ENCODE results near the gene ALOX15B. TPM values are rescaled to one million over a fixed set of nuclear protein-coding genes. Genes with fewer than 3 reads are reported as not detected.

ALOX15B gene
- total and polyA plus RNA-seq, 3 experiments from 2014 or later: not detected

DNA sequence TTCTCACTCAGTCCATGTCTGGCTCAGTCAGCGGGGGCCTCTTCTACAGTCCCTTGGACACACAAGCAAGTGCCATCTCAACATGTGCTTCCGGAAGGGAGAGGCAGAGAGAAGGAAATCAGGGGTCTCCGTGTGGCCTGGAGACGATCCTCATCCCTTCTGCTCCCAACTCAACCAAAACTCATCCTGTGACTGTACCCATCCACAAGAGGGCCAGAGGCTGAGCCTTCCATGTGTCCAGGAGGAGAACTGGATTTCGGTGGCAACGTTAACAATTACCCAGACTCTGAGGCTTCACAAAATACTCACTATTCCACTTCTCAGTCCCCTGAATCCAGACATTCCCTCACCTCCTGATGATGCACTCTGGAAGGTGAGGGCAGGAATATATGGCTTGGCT is 56.5 kb downstream of the ALOX15B start:
- H3K9me3 Mint-ChIP-seq: no peaks in the 10 kb centered on the region
- no peaks in the 10 kb centered on the region for H3K27me3 ChIP-seq (ENCODE audit: insufficient read depth, low read length, poor library complexity, severe bottlenecking)
- H3K27ac ChIP-seq (ENCODE audit: low read depth, low read length): no peak overlapping the region
- H3K4me3 ChIP-seq (ENCODE audit: low read length): no peak overlapping the region
- DNase-seq: no peak
- H3K4me1 Mint-ChIP-seq: peaks cover 6 to 7% (median 7%) of the 10 kb centered on the region in 3 donors
- ChIA-PET CTCF (interaction anchor here (1.1 to 3.1 kb wide), 3 partner anchors 10 to 62 kb away, joined by 3 to 16 read pairs (median 3); no protein-coding TSS in a partner anchor), POLR2A (no interaction called here)
- H3K27ac Mint-ChIP-seq: no peak overlapping the region
- no peaks in the 10 kb centered on the region for H3K36me3 Mint-ChIP-seq
- no peaks in the 10 kb centered on the region for H3K36me3 ChIP-seq (ENCODE audit: insufficient read depth, low read length)
- no peak overlapping the region for H3K4me3 Mint-ChIP-seq
- H3K4me1 ChIP-seq (ENCODE audit: insufficient read depth, low read length): peaks cover 4% of the 10 kb centered on the region
- H3K9me3 ChIP-seq (ENCODE audit: low read length): no peaks in the 10 kb centered on the region
- H3K27me3 Mint-ChIP-seq: peaks cover 10 to 30% of the 10 kb centered on the region in 2 donors

GRCh38 chr17:8096541-8096940 is 57.7 kb downstream of the ALOX15B start:
- Histone ChIP-seq H3K36me3 (ENCODE audit: insufficient read depth, low read length) (no peaks in the 10 kb centered on the region), H3K27ac (ENCODE audit: low read depth, low read length) (no peak overlapping the region), H3K4me3 (ENCODE audit: low read length) (no peak overlapping the region), H3K4me1 (ENCODE audit: insufficient read depth, low read length) (peaks cover 4% of the 10 kb centered on the region), H3K27me3 (ENCODE audit: insufficient read depth, low read length, poor library complexity, severe bottlenecking) (no peaks in the 10 kb centered on the region), H3K9me3 (ENCODE audit: low read length) (no peaks in the 10 kb centered on the region)
- no peak for DNase-seq
- Mint-ChIP-seq H3K4me3 (no peak overlapping the region), H3K9me3 (no peaks in the 10 kb centered on the region), H3K36me3 (no peaks in the 10 kb centered on the region), H3K27ac (no peak overlapping the region), H3K4me1 (peaks cover 6 to 7% (median 7%) of the 10 kb centered on the region in 3 donors), H3K27me3 (peaks cover 8 to 19% of the 10 kb centered on the region in 2 donors)
- POLR2A ChIA-PET: no interaction called here
- CTCF ChIA-PET: interaction anchor here (0.9 to 1.4 kb wide), 3 partner anchors 14 to 23 kb away, joined by 3 to 6 read pairs (median 3); no protein-coding TSS in a partner anchor

Other genes starting within 250 kb of the ALOX15B start
- 10 to 100 TPM; 84.2 to 89.7 TPM for gene KDM6B, start 204.8 kb upstream of the ALOX15B start, total RNA-seq
- 1.2 TPM for gene KDM6B, start 204.8 kb upstream of the ALOX15B start, polyA plus RNA-seq
- 1 to 10 TPM; 5.3 to 5.5 TPM for gene TMEM88, start 184.0 kb upstream of the ALOX15B start, total RNA-seq
- not detected for gene TMEM88, start 184.0 kb upstream of the ALOX15B start, polyA plus RNA-seq
- gene NAA38, start 181.5 kb upstream of the ALOX15B start, total RNA-seq: 10 to 100 TPM; 58.2 to 65.0 TPM
- gene NAA38, start 181.5 kb upstream of the ALOX15B start, polyA plus RNA-seq: 162 TPM
- gene CYB5D1, start 181.1 kb upstream of the ALOX15B start, total RNA-seq: 10 to 100 TPM; 16.4 to 17.6 TPM
- 3.1 TPM for gene CYB5D1, start 181.1 kb upstream of the ALOX15B start, polyA plus RNA-seq
- 100 to 1,000 TPM; 116 to 123 TPM for gene CHD3, start 150.3 kb upstream of the ALOX15B start, total RNA-seq
- 20.1 TPM for gene CHD3, start 150.3 kb upstream of the ALOX15B start, polyA plus RNA-seq
- gene RNF227, start 122.8 kb upstream of the ALOX15B start, total RNA-seq: 1 to 10 TPM; 4.4 to 4.8 TPM
- 3.3 TPM for gene RNF227, start 122.8 kb upstream of the ALOX15B start, polyA plus RNA-seq
- gene KCNAB3, start 109.2 kb upstream of the ALOX15B start, total RNA-seq: 1 to 10 TPM; 5.6 to 6.7 TPM
- not detected for gene KCNAB3, start 109.2 kb upstream of the ALOX15B start, polyA plus RNA-seq
- gene TRAPPC1, start 107.1 kb upstream of the ALOX15B start, total RNA-seq: 100 to 1,000 TPM; 158 TPM
- 272 TPM for gene TRAPPC1, start 107.1 kb upstream of the ALOX15B start, polyA plus RNA-seq
- gene CNTROB, start 106.9 kb upstream of the ALOX15B start, total RNA-seq: 10 to 100 TPM; 44.3 to 46.8 TPM
- 12.0 TPM for gene CNTROB, start 106.9 kb upstream of the ALOX15B start, polyA plus RNA-seq
- gene GUCY2D, start 36.4 kb upstream of the ALOX15B start, total RNA-seq: not detected
- 0.22 TPM for gene GUCY2D, start 36.4 kb upstream of the ALOX15B start, polyA plus RNA-seq
- 1 to 10 TPM; 1.3 to 1.9 TPM for gene ALOX12B, start 48.7 kb downstream of the ALOX15B start, total RNA-seq
- not detected for gene ALOX12B, start 48.7 kb downstream of the ALOX15B start, polyA plus RNA-seq
- not detected for gene ALOXE3, start 79.5 kb downstream of the ALOX15B start, total RNA-seq
- not detected for gene ALOXE3, start 79.5 kb downstream of the ALOX15B start, polyA plus RNA-seq
- gene HES7, start 85.0 kb downstream of the ALOX15B start, total RNA-seq: 1 to 10 TPM; 1.6 to 1.8 TPM
- gene HES7, start 85.0 kb downstream of the ALOX15B start, polyA plus RNA-seq: not detected
- 10 to 100 TPM; 26.5 to 35.8 TPM for gene PER1, start 113.3 kb downstream of the ALOX15B start, total RNA-seq
- gene PER1, start 113.3 kb downstream of the ALOX15B start, polyA plus RNA-seq: 12.1 TPM
- gene VAMP2, start 123.9 kb downstream of the ALOX15B start, total RNA-seq: 10 to 100 TPM; 38.3 to 41.0 TPM
- gene VAMP2, start 123.9 kb downstream of the ALOX15B start, polyA plus RNA-seq: 98.3 TPM
- gene TMEM107, start 137.3 kb downstream of the ALOX15B start, total RNA-seq: 10 to 100 TPM; 21.3 to 22.4 TPM
- gene TMEM107, start 137.3 kb downstream of the ALOX15B start, polyA plus RNA-seq: 50.7 TPM
- gene BORCS6, start 151.1 kb downstream of the ALOX15B start, total RNA-seq: 1 to 10 TPM; 8.1 to 8.8 TPM
- 30.0 TPM for gene BORCS6, start 151.1 kb downstream of the ALOX15B start, polyA plus RNA-seq
- gene AURKB, start 171.5 kb downstream of the ALOX15B start, total RNA-seq: 10 to 100 TPM; 88.1 to 94.4 TPM
- gene AURKB, start 171.5 kb downstream of the ALOX15B start, polyA plus RNA-seq: 0.63 TPM
- 10 to 100 TPM; 69.2 to 70.2 TPM for gene CTC1, start 209.0 kb downstream of the ALOX15B start, total RNA-seq
- gene CTC1, start 209.0 kb downstream of the ALOX15B start, polyA plus RNA-seq: 36.8 TPM
- gene PFAS, start 210.2 kb downstream of the ALOX15B start, total RNA-seq: 100 to 1,000 TPM; 167 to 168 TPM
- gene PFAS, start 210.2 kb downstream of the ALOX15B start, polyA plus RNA-seq: 17.7 TPM
- 10 to 100 TPM; 66.2 to 71.1 TPM for gene RANGRF, start 249.6 kb downstream of the ALOX15B start, total RNA-seq
- gene RANGRF, start 249.6 kb downstream of the ALOX15B start, polyA plus RNA-seq: 81.7 TPM